GM23338 (cell line): ENCODE data around the gene NFE2L1. TPM values are rescaled to one million over a fixed set of nuclear protein-coding genes. Genes with fewer than 3 reads are reported as not detected.

Source experiments
- ATAC-seq: fragments of 200-7000 bp; cut with Tn5 transposase; 3 replicates; pipeline ENCODE4 v1.9.1; 2020
- DNase-seq: peaks from one replicate; pipeline ENCODE4 v3.0.0-alpha.2; 2015; ENCODE audit warnings: low spot score
- H2AFZ ChIP-seq: fragments of 200-600 bp; sonication (generic); 2 replicates; pipeline ENCODE4 v1.8.0; 2016; ENCODE audit warnings: antibody characterized with exemption, mild to moderate bottlenecking, moderate library complexity
- H3F3A ChIP-seq: fragments of 200-600 bp; sonication (generic); replicated peaks from 2 replicates; pipeline ENCODE4 v1.8.0; 2017; ENCODE audit warnings: antibody characterized with exemption, mixed run types, low read depth
- H3K27ac ChIP-seq: fragments of 200-600 bp; sonication (generic); 2 replicates; pipeline ENCODE4 v1.6.1; 2016; ENCODE audit warnings: low read depth
- H3K27me3 ChIP-seq: fragments of 200-600 bp; sonication (generic); 2 replicates; pipeline ENCODE4 v1.8.0; 2016; ENCODE audit warnings: mild to moderate bottlenecking, mixed run types, moderate library complexity; ENCODE audit not compliant: insufficient read depth
- H3K36me3 ChIP-seq: fragments of 200-600 bp; sonication (generic); 2 replicates; pipeline ENCODE4 v1.8.0; 2016; ENCODE audit warnings: mild to moderate bottlenecking; ENCODE audit not compliant: insufficient read depth
- H3K4me1 ChIP-seq: fragments of 200-600 bp; sonication (generic); 2 replicates; pipeline ENCODE4 v1.8.0; 2016; ENCODE audit warnings: mild to moderate bottlenecking, moderate library complexity; ENCODE audit not compliant: insufficient read depth
- H3K4me2 ChIP-seq: fragments of 200-600 bp; sonication (generic); 2 replicates; pipeline ENCODE4 v1.7.1; 2017; ENCODE audit warnings: mixed run types
- H3K4me3 ChIP-seq: fragments of 200-600 bp; sonication (generic); 2 replicates; pipeline ENCODE4 v1.6.1; 2016; ENCODE audit warnings: mixed run types
- H3K79me2 ChIP-seq: fragments of 200-600 bp; sonication (generic); replicated peaks from 2 replicates; pipeline ENCODE4 v1.8.0; 2017; ENCODE audit warnings: mild to moderate bottlenecking; ENCODE audit not compliant: insufficient read depth
- H3K9me2 ChIP-seq: fragments of 200-600 bp; sonication (generic); 2 replicates; pipeline ENCODE4 v1.8.0; 2017; ENCODE audit not compliant: insufficient read depth
- H4K20me1 ChIP-seq: fragments of 200-600 bp; sonication (generic); replicated peaks from 2 replicates; pipeline ENCODE4 v1.8.0; 2017; ENCODE audit warnings: mild to moderate bottlenecking; ENCODE audit not compliant: insufficient read depth
- H3K27ac Mint-ChIP-seq: 2 replicates; pipeline ENCODE4 v1.8.0; 2020; ENCODE audit warnings: inconsistent platforms, mild to moderate bottlenecking, moderate library complexity, mixed read lengths
- H3K27me3 Mint-ChIP-seq: 3 replicates; pipeline ENCODE4 v1.8.0; 2022; ENCODE audit warnings: low read depth, mild to moderate bottlenecking, moderate library complexity, mixed read lengths, inconsistent platforms; ENCODE audit not compliant: insufficient read depth, poor library complexity
- H3K36me3 Mint-ChIP-seq: 3 replicates; pipeline ENCODE4 v1.8.0; 2021; ENCODE audit warnings: low read depth, mild to moderate bottlenecking, inconsistent platforms, moderate library complexity, mixed read lengths
- H3K4me1 Mint-ChIP-seq: 3 replicates; pipeline ENCODE4 v1.8.0; 2020; ENCODE audit warnings: mild to moderate bottlenecking, inconsistent platforms, mixed read lengths
- H3K4me3 Mint-ChIP-seq: 3 replicates; pipeline ENCODE4 v1.8.0; 2021; ENCODE audit warnings: moderate library complexity, mild to moderate bottlenecking, inconsistent platforms, mixed read lengths
- H3K9me3 Mint-ChIP-seq: 3 replicates; pipeline ENCODE4 v1.8.0; 2020; ENCODE audit warnings: moderate library complexity, mild to moderate bottlenecking, inconsistent platforms, mixed read lengths
- CREB1 ChIP-seq: fragments of 250-450 bp; sonication (Bioruptor Pico); IDR thresholded peaks from 2 replicates; pipeline ENCODE4 v1.5.0; 2020; ENCODE audit warnings: low read depth, mild to moderate bottlenecking, moderate library complexity
- CTCF ChIP-seq, 2 experiments: fragments of 200-600 bp in 1 of 2; sonication (generic) in 1 of 2; conservative IDR thresholded peaks; 2 replicates each; pipeline versions ENCODE4 v1.5.1 to v1.6.1; 2016 to 2017; ENCODE audit warnings: antibody characterized with exemption in 2 of 2, low read depth in 2 of 2, mild to moderate bottlenecking in 2 of 2, moderate library complexity in 1 of 2
- EZH2 ChIP-seq: fragments of 200-600 bp; sonication (generic); IDR thresholded peaks from one replicate; pipeline ENCODE4 v1.8.0; 2017; ENCODE audit warnings: antibody characterized with exemption, mild to moderate bottlenecking, low read depth; ENCODE audit not compliant: unreplicated experiment
- EZH2phosphoT487 ChIP-seq: fragments of 200-600 bp; sonication (generic); IDR thresholded peaks from one replicate; pipeline ENCODE4 v1.8.1; 2018; ENCODE audit warnings: antibody characterized with exemption; ENCODE audit not compliant: unreplicated experiment
- JUNB ChIP-seq: IDR thresholded peaks from one replicate; pipeline ENCODE4 v1.6.1; 2016; ENCODE audit warnings: antibody characterized with exemption; ENCODE audit not compliant: unreplicated experiment
- POLR2AphosphoS5 ChIP-seq: IDR thresholded peaks from 2 replicates; pipeline ENCODE4 v1.6.1; 2016; ENCODE audit warnings: antibody characterized with exemption, low read depth
- ZNF331 ChIP-seq: fragments of 250-450 bp; sonication (Bioruptor Pico); IDR thresholded peaks from 2 replicates; pipeline ENCODE4 v1.5.0; 2020; ENCODE audit warnings: low read depth, mild to moderate bottlenecking, moderate library complexity
- polyA plus RNA-seq: library from polyadenylated mRNA; unstranded; fragments of >200 nt; fragmentation: Nextera tagmentation; extraction: Ambion mirVana; gene quantifications from 2 replicates; pipeline ENCODE4 v1.2.1, GENCODE V29; 2016
- total RNA-seq: library from RNA; depleted of rRNA; stranded (reverse); fragments of >200 nt; shearing (Covaris generic); gene quantifications from 2 replicates; pipeline ENCODE4 v1.2.3, GENCODE V29; 2014
- TF ChIP-seq, protein P1 (sequence below): IDR thresholded peaks from 2 replicates; pipeline ENCODE4 v1.6.1; 2016; ENCODE audit warnings: antibody characterized with exemption
- TF ChIP-seq, protein P2 (sequence below): fragments of 250-450 bp; sonication (Bioruptor Pico); IDR thresholded peaks from 2 replicates; pipeline ENCODE4 v1.5.0; 2020; ENCODE audit warnings: mild to moderate bottlenecking, moderate library complexity

Gene NFE2L1
- total and polyA plus RNA-seq, 2 experiments from 2014 or later: 39.9 to 138 TPM

GRCh38 chr17:48002266-48002915 lies 45.8 kb upstream of the NFE2L1 start (continued):
- TF ChIP-seq, protein P1, sequence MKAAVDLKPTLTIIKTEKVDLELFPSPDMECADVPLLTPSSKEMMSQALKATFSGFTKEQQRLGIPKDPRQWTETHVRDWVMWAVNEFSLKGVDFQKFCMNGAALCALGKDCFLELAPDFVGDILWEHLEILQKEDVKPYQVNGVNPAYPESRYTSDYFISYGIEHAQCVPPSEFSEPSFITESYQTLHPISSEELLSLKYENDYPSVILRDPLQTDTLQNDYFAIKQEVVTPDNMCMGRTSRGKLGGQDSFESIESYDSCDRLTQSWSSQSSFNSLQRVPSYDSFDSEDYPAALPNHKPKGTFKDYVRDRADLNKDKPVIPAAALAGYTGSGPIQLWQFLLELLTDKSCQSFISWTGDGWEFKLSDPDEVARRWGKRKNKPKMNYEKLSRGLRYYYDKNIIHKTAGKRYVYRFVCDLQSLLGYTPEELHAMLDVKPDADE: no peak
- TF ChIP-seq EZH2phosphoT487: no peak

GRCh38 chr17:48002916-48003416 lies 45.2 kb upstream of the NFE2L1 start:
- peak overlapping the region; percentile 40 for H3K27ac ChIP-seq
- peaks cover 14% of the 10 kb centered on the region for H3F3A ChIP-seq
- no peaks in the 10 kb centered on the region for H3K36me3 ChIP-seq
- H3K4me2 ChIP-seq: peak overlapping the region; percentile 73
- no peak; the same call in 2 of the 3 replicates for ATAC-seq
- Mint-ChIP-seq H3K27me3 (peaks cover 19% of the 10 kb centered on the region), H3K9me3 (no peaks in the 10 kb centered on the region; the same call in 2 of the 3 replicates), H3K27ac (peak overlapping the region; percentile 95), H3K36me3 (no peaks in the 10 kb centered on the region), H3K4me1 (peaks cover 60% of the 10 kb centered on the region), H3K4me3 (peak overlapping the region; percentile 30; the same call in 2 of the 3 replicates)
- no peaks in the 10 kb centered on the region for H4K20me1 ChIP-seq
- no peak for DNase-seq
- no peaks in the 10 kb centered on the region for H3K27me3 ChIP-seq
- TF ChIP-seq EZH2: no peak
- TF ChIP-seq ZNF331 (CRISPR knock-in tag): no peak
- TF ChIP-seq POLR2AphosphoS5: no peak
- no peak for TF ChIP-seq JUNB
- TF ChIP-seq CREB1 (CRISPR knock-in tag): no peak
- peaks cover 44% of the 10 kb centered on the region for H3K4me1 ChIP-seq
- no peaks in the 10 kb centered on the region for H3K9me2 ChIP-seq
- no peaks in the 10 kb centered on the region for H3K79me2 ChIP-seq
- H3K4me3 ChIP-seq: peak overlapping the region; percentile 37; the same call in 1 of the 2 replicates
- H2AFZ ChIP-seq: peak overlapping the region; percentile 94

- H2AFZ ChIP-seq: peak overlapping the region; percentile 94
- H3K4me1 Mint-ChIP-seq: peaks cover 60% of the 10 kb centered on the region
- DNase-seq: peak; percentile 69
- no peak for TF ChIP-seq EZH2phosphoT487
- TF ChIP-seq CTCF (conservative IDR thresholded peaks at IDR 0.05; ENCODE audit: low read depth in 2 of 2): peak in 1 of 2 experiments; percentile 32; a peak in 3 of 4 replicates
- TF ChIP-seq, protein P2, sequence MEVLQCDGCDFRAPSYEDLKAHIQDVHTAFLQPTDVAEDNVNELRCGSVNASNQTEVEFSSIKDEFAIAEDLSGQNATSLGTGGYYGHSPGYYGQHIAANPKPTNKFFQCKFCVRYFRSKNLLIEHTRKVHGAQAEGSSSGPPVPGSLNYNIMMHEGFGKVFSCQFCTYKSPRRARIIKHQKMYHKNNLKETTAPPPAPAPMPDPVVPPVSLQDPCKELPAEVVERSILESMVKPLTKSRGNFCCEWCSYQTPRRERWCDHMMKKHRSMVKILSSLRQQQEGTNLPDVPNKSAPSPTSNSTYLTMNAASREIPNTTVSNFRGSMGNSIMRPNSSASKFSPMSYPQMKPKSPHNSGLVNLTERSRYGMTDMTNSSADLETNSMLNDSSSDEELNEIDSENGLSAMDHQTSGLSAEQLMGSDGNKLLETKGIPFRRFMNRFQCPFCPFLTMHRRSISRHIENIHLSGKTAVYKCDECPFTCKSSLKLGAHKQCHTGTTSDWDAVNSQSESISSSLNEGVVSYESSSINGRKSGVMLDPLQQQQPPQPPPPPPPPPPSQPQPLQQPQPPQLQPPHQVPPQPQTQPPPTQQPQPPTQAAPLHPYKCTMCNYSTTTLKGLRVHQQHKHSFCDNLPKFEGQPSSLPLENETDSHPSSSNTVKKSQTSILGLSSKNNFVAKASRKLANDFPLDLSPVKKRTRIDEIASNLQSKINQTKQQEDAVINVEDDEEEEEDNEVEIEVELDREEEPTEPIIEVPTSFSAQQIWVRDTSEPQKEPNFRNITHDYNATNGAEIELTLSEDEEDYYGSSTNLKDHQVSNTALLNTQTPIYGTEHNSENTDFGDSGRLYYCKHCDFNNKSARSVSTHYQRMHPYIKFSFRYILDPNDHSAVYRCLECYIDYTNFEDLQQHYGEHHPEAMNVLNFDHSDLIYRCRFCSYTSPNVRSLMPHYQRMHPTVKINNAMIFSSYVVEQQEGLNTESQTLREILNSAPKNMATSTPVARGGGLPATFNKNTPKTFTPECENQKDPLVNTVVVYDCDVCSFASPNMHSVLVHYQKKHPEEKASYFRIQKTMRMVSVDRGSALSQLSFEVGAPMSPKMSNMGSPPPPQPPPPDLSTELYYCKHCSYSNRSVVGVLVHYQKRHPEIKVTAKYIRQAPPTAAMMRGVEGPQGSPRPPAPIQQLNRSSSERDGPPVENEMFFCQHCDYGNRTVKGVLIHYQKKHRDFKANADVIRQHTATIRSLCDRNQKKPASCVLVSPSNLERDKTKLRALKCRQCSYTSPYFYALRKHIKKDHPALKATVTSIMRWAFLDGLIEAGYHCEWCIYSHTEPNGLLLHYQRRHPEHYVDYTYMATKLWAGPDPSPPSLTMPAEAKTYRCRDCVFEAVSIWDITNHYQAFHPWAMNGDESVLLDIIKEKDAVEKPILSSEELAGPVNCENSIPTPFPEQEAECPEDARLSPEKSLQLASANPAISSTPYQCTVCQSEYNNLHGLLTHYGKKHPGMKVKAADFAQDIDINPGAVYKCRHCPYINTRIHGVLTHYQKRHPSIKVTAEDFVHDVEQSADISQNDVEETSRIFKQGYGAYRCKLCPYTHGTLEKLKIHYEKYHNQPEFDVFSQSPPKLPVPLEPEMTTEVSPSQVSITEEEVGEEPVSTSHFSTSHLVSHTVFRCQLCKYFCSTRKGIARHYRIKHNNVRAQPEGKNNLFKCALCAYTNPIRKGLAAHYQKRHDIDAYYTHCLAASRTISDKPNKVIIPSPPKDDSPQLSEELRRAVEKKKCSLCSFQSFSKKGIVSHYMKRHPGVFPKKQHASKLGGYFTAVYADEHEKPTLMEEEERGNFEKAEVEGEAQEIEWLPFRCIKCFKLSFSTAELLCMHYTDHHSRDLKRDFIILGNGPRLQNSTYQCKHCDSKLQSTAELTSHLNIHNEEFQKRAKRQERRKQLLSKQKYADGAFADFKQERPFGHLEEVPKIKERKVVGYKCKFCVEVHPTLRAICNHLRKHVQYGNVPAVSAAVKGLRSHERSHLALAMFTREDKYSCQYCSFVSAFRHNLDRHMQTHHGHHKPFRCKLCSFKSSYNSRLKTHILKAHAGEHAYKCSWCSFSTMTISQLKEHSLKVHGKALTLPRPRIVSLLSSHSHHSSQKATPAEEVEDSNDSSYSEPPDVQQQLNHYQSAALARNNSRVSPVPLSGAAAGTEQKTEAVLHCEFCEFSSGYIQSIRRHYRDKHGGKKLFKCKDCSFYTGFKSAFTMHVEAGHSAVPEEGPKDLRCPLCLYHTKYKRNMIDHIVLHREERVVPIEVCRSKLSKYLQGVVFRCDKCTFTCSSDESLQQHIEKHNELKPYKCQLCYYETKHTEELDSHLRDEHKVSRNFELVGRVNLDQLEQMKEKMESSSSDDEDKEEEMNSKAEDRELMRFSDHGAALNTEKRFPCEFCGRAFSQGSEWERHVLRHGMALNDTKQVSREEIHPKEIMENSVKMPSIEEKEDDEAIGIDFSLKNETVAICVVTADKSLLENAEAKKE: no peak
Measured at GRCh38 chr17:48003417-48004151, 44.6 kb upstream of the NFE2L1 start.

More at GRCh38 chr17:48003417-48004151, 44.6 kb upstream of the NFE2L1 start:
- peaks cover 19% of the 10 kb centered on the region for H3K27me3 Mint-ChIP-seq
- peak; percentile 85 for ATAC-seq
- Histone ChIP-seq H3K4me2 (peak overlapping the region; percentile 73), H4K20me1 (no peaks in the 10 kb centered on the region), H3K4me1 (peaks cover 44% of the 10 kb centered on the region), H3K79me2 (no peaks in the 10 kb centered on the region), H3K9me2 (no peaks in the 10 kb centered on the region), H3K27me3 (no peaks in the 10 kb centered on the region), H3K36me3 (no peaks in the 10 kb centered on the region), H3F3A (peaks cover 14% of the 10 kb centered on the region), H3K4me3 (peak overlapping the region; percentile 37), H3K27ac (peak overlapping the region; percentile 46)
- H3K9me3 Mint-ChIP-seq: no peaks in the 10 kb centered on the region; the same call in 2 of the 3 replicates
- peak overlapping the region; percentile 95 for H3K27ac Mint-ChIP-seq
- peak overlapping the region; percentile 43 for H3K4me3 Mint-ChIP-seq
- no peaks in the 10 kb centered on the region for H3K36me3 Mint-ChIP-seq
